Measurements from ENCODE around the gene TINAGL1.

The TINAGL1 gene

DNA sequence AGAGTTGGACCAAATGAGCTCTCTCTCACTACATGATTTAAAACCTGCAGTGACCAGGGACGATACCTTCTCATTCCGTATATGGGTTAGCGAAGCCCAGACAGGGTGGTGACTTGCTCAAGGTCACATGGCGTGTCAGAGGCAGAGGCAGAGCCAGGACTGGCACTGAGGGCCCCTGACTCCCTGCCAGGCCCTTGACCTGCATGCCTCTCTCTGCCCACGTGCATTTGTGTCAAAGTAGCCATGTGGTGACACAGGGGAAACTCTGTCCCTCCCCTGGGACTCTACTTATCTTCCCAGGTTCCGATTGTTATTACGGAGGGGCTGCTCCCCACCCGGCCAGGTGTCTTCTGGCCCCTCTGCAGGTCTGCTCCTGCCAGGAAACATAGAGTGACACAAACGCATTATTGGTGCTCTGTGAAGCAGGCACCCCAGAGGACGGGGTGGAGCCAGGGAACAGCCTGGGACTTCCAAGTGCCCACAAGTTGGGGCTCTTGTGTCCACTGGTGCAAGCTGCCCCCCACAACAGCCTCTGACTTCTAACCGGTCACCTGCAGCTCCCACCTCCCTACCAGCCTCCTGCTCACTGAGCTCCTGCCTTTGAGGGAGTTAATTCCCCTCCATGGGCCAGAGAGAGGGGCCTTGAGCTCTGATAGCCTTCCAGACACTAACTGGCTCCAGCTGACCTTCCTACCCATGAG, 7.3 kb upstream of the TINAGL1 start:
- no peak for DNase-seq

DNA sequence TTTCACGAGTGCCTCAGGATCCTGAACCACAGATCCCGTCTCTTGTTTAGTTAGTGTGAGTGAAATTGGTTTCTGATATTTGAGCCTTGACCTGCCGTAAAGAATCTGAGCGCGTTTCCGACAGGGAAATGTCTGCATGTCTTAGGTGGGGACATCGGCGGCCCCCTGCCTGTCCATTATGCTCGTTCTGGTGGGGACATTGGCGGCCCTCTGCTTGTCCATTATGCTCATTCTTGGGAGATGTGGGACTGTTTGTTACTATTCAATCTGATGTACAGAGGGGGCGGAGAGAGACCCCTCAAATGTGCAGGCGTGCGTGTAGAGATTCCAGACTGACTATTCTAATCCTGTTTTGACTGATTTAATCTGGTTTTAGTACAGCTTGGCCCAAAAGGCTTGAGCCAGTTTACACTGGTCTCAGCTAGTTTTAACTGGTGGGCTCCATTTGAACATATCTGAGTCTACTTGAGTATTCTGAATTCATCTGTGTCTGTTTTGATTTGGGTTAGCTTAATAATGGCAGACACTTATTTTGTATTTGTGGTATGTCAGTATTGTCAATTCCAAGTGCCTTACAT, 6.6 kb upstream of the TINAGL1 start:
- DNase-seq = no peak

- DNase-seq = no peak
Observed at GRCh38 chr1:31570228-31570627, 6.1 kb upstream of the TINAGL1 start.

DNA sequence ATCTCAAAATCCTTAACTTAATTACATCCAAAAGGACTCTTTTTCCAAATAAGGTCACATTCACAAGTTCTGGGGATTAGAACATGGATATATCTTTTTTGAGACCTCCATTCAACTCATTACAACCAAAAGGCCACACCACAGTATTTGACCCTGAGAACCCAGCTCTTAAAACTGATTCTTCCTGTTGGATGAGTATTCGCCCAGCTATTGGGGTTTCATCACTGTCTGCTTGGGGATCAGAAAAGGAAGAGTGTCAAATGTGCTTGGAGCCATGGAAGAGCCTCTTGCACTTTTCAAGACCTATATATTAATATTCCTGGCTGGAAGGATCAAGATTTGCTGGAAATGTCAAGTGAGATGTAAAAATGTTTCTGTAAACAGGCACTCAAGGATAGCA, 5.4 kb upstream of the TINAGL1 start:
- no peak for DNase-seq

DNA sequence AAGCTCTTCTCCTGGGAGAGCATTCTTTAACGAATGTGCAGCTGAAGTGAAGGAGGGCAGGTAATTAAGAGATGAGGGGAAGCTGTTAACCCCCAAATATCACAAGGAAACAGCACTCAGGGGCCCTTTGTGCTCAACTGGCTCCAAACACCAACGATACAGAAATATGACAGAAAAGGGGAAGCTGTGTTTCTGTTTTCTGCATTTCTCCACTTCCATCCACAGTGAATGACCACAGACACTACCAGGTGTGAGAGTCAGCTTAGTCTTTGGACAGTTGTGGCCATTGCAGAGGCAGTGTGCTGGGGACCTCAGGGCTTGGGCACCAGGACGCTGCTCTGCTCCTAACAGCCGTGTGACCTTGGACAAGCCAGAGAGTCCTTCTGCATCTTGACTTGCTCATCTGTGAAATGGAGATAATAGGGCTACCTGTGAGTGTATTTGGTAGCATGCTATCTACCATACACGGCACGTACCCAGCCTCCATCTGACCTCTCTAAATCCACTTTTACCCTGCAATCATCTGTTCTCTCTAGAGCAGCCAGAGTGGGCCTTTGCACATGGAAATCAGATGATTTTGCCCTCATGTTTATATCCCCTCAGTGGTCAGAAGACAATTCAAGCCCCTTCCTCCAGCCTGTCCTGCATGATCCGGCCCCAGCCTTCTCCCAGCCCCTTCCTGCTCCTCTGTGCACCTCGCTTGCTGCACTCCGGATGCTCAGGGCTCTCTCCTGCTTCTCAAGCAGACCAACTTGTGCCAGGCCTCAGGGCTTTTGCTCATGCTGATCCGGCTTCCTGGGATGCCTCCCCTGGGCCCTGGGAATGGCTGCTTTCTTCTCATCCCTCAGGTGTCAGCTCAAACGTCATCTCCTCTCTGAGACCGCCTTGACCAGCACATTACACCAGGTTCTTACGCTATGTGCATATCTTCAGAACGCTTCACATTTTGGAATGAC, 4.7 kb upstream of the TINAGL1 start:
- no peak for DNase-seq

DNA sequence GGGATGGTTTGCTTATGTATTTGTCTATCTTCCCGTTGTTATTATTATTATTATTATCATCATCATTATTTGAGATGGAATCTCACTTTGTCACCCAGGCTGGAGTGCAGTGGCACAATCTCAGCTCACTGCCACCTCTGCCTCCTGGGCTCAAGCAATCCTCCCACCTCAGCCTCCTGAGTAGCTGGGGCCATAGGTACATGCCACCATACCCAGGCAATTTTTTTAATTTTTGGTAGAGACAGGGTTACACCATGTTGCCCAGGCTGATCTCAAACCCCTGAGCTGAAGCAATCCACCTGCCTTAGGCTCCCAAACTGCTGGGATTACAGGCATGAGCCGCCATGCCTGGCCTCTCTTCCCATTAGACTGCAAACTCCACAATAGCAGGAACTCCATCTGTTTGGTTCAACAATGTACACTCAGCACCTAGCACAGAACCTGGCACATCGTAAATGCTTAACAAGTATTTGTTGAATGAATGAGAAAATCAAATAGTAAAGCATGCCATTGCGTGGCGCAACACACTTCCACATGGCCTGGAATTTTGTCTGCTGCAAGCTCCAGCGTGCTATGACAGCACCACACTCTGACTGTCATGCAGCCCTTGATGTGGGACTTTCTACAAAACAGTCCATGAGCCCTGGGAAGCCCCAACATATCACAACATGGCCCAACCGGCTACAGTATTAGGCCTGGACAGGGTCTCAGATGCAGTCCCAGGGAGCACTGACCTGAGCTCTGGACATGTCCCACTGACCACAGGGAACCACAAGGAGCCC, 3.8 kb upstream of the TINAGL1 start:
- peak; percentile 41 for DNase-seq

GRCh38 chr1:31573261-31573660, 3.1 kb upstream of the TINAGL1 start:
- DNase-seq = no peak

DNA sequence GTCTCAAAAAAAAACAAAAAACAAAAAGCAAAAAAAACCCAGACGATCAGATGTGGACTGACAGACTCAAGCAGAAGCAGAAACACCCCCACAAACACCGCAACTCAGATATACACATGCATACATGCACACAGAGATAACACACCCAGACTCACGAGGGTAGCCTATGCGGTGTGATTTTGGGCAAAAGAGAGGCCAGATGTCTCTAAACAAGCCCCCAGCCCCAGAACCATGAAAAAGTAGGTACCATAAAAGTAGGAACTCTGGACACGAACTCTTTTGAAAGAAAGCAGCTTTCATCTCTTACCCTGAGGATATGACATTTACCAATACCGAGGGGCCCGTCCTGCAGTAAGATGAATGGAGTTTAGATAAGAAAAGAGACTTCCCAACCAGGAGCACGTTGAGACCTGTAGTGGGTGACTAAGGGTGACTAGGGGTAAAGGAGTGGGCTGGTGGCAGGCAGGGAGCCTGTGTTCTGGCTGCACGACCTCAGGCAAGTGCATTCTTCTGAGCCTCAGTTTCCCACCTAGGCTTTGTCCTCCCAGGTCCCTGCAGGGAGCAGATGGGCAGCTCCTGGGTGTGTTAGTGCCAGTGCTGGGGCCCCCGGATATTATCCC, 1.5 kb upstream of the TINAGL1 start:
- DNase-seq = no peak

DNA sequence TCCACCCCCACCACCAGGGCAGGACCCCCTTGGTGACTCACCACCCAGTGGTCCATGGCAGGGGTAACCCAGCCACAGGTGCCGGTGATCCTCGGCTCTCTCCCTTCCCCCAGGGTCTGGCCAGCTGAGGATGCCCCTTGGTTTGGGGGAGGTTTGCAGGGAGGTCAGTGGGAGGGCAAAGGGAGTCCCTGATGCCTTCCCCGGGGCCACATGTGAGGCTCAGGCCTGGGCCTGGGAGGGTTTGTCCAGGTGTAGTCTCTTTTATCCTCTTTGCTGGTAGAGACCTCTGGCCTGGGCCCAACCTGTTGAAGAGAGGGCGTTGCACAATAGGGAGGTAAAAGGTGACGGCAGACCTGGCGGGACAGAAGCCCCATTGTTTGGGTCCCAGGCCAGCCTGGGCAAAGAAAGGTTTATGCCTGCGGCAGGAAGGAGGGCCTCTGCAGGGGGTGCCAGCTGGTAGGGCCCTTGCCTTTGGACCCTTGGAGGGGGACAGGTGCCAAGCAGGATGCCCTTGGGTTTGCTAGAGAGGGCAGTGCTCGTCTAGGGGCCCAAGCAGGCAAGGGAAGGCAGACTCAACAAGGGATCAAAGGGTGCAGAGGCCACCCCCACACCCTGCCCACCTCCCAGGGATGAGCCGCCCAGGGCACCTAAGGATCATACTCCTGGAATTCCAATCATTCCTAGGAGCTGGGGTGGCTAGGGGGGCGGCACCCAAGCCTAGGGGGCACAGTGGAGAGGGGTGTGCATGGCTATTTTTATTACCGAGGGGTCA, 760 bp upstream of the TINAGL1 start:
- DNase-seq = no peak

GRCh38 chr1:31576743-31577455, 584 bp downstream of the TINAGL1 start:
- no peak for DNase-seq

DNA sequence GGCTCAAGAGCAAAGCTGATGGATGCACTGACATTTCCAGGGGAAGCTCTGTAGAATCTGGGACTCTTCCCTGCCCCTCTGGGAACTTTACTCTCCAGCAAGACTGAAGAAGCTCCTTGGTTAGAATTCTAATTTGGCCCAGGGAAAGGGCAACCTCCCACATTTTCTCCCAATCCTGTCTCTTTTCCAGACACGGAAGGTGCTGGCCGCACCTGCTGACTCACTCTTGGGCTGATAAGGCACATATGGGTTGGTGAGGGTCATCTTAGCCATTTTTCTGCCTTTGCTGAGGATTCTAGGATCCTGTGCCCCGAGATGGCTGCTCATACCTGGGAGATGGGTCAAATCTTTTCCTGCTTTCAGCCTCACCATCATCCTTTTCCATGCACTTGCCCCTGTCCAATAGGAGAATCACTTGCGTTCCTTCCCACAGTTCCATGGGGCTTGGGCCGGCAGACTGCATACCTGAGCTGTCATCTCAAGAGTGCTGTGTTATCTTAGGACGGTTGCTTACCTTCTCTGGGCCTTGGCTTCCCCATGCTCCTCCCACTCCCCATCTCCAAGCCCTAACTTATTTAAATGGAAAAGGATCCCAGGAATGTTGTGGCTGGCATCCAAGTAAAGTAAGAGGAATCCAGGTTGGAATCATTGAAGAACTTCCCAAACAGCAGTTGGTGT, 1.3 kb downstream of the TINAGL1 start:
- DNase-seq = peak; percentile 85

DNA sequence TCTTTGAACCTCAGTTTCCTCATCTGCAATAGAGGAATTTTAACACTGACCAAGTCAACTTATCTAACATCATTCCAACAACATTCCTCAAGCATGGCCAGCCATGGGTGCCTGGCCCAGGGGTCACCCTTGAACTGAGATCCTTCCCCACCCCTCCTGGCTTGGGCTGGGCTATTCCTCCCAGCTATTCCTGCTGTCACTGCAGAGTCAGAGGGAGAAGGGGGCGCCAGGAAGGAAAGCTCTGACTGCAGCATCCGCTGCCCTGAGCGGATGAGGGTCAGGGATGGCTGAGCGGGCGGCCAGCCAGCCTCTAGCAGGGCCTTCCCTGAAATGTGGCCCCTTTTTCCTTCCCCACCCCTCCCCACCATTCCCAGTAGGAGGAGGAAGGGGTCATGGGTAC, 3.1 kb downstream of the TINAGL1 start:
- DNase-seq = peak; percentile 38

GRCh38 chr1:31580513-31580870, 4.2 kb downstream of the TINAGL1 start:
- DNase-seq = peak; percentile 84

DNA sequence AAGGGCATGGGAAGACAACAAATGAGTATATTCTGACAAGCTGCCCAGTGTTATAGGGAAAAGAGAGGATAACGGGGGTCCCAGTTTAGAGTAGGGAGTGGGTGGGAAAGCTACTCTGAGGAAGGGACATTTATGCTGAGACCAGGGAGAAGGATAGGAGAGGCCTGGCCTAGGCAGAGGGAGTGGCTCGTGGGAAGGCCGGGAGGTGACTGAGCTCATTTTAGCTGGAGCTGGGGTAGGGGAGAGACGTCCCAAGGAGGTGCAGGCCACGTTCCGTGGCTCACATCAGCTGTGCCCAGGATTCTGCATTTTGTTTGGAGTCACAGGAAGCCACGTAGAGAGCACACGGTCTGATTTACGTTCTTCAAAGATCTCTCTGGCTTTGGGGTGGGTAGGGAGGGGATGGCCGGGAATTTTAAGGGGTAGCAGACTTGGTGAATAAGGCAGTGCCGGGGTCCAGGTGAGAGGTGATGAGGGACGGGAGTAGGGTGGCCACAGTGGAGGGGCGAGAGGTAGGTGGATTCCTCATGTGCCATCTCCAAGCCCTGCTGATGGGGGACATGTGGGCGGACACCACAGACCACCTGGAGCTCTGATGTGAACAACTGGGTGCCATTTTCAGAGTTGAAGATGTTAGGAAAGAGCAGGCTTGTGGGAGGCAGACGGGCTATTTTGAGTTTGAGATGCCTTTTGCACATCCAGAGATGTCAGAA, 4.7 kb downstream of the TINAGL1 start:
- no peak for DNase-seq

- peak; percentile 39 for DNase-seq
Observed at GRCh38 chr1:31581821-31582810, 5.8 kb downstream of the TINAGL1 start.

DNA sequence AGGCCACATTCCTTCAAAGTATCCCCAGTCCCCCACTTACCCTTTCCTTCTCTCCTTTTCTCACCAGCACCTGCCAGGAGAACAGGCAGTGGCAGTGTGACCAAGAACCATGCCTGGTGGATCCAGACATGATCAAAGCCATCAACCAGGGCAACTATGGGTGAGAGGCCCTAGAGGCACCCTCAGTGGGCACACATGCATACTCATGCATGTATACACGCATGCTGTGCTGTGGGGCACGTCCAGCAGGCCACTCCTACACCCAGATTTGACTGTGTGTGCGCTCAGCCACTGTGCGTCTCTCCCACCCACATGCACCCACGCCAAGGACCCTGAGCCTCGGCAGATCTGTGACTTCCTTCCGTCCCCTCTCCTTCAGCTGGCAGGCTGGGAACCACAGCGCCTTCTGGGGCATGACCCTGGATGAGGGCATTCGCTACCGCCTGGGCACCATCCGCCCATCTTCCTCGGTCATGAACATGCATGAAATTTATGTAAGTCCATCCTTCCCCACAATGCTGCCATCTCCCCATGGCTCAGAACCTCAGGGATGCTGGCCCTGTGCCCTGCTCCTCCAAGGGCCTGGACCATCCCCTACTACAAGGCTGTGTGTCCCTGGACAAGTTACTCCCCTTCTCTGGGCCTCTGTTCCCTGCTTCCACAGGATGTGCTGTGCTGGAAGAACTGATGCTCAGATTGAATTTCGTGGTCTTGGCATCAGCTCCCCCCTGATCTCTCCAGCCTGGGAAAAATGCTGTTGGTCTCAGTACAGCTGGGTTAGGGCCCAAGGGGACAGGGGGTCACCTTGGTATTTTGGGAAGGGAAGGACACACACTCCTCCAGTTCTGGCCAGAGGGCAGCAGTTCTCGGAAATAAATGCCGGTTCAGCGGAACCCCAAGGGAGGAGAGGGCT, 7.0 kb downstream of the TINAGL1 start:
- DNase-seq = no peak

Data from fibroblast of skin of back (primary cell).